Dedifferentiated amniotic fluid mesenchymal stem cell (primary cell): ENCODE data around the gene MED13.

Source experiments
- DNase-seq: peaks from one replicate; pipeline ENCODE4 v3.0.0-alpha.2; 2016; ENCODE audit errors: extremely low spot score

MED13 gene, protein sequence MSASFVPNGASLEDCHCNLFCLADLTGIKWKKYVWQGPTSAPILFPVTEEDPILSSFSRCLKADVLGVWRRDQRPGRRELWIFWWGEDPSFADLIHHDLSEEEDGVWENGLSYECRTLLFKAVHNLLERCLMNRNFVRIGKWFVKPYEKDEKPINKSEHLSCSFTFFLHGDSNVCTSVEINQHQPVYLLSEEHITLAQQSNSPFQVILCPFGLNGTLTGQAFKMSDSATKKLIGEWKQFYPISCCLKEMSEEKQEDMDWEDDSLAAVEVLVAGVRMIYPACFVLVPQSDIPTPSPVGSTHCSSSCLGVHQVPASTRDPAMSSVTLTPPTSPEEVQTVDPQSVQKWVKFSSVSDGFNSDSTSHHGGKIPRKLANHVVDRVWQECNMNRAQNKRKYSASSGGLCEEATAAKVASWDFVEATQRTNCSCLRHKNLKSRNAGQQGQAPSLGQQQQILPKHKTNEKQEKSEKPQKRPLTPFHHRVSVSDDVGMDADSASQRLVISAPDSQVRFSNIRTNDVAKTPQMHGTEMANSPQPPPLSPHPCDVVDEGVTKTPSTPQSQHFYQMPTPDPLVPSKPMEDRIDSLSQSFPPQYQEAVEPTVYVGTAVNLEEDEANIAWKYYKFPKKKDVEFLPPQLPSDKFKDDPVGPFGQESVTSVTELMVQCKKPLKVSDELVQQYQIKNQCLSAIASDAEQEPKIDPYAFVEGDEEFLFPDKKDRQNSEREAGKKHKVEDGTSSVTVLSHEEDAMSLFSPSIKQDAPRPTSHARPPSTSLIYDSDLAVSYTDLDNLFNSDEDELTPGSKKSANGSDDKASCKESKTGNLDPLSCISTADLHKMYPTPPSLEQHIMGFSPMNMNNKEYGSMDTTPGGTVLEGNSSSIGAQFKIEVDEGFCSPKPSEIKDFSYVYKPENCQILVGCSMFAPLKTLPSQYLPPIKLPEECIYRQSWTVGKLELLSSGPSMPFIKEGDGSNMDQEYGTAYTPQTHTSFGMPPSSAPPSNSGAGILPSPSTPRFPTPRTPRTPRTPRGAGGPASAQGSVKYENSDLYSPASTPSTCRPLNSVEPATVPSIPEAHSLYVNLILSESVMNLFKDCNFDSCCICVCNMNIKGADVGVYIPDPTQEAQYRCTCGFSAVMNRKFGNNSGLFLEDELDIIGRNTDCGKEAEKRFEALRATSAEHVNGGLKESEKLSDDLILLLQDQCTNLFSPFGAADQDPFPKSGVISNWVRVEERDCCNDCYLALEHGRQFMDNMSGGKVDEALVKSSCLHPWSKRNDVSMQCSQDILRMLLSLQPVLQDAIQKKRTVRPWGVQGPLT (N-terminal part only)

DNA sequence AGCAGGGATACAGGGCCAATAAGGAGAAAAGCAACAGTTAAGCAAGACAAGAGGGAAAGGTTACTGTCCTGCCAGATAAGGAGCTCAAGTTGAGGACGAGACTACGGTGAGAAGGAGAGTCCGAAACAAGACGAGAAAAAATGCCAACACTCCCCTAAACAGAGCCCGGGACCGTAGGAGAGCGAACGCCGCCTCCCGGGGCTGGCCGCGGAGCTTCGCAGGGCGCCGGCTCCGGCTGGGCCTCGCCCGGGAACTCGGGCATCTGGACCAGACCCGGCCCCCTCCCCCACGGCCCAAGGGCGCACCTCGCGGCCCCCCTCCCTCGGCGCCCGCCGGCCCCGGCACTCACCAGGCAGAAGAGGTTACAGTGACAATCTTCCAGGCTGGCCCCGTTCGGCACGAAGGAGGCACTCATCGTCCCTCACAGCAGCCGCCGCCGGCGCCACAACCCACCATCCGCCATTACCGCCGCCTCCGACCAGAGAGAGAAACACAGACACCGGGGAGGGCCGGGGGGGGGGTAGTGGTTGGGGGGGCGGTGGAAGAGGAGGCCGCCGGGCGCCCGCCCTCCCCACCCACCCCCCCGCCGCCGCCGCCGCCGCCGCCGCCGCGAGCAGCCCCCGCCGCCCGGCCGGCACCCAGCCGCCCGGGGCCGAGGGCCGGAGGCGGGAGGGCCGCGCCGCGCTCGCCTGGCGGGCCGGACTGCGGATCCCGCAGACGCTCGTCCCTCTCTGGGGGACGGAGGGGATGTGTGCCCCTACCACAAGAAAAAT, at the start of gene MED13:
Gene MED13 (minus strand): TSS at position 488 of the 773 bp plus-strand sequence. CDS start 73 bp downstream, at position 415.
- DNase-seq = peak; percentile 28

DNA sequence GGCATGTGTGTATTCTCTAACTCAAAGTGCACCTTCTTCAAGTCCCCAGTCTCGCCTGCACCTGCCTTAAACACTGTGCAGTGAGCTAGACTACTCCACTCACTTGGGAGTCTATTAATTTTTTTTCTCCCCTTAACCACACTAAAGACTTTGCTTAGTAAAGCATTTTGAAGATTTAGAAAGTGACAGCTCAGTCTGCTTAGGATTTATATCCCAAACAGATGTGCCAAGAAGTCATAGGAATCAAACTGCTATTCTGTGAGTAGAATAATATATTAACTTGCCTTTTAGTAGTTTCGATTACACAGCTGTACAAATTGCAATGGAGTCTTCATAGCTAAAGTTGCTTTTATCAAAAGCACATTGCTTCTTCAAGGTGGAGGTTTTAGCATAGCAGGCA, 47.2 kb upstream of the MED13 start:
- DNase-seq = no peak

GRCh38 chr17:62111562-62112171, 46.6 kb upstream of the MED13 start:
- DNase-seq = no peak

DNA sequence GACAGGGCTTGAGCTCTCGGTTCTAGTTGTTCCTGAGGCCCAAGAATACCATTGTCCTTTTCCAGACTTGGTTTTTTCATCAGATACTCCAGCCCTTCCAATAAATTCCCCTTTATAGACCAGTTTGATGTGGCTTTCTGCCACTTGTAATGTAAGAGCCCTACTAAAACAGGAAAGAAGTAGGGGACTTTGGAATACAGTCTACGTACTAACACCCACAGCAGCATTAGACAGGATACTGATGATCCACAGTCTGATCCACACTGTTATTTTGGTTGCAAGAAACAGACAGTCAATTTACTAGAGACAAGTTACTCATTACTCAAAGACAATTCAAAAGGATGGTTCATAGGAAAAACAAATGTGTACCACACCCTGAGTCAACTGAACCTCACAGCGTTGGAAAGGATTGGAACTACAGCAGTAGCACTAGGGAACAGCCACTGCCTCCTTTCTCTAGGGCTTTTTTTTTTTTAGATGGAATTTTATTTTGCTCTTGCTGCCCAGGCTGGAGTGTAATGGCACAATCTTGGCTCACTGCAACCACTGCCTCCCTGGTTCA, 45.9 kb upstream of the MED13 start:
- DNase-seq = no peak

GRCh38 chr17:62109924-62110323, 44.8 kb upstream of the MED13 start:
- no peak for DNase-seq

- peak; percentile 27 for DNase-seq
These were observed 44.4 kb upstream of the MED13 start for GRCh38 chr17:62109378-62109902.

GRCh38 chr17:62105861-62106260, 40.8 kb upstream of the MED13 start:
- no peak for DNase-seq

DNA sequence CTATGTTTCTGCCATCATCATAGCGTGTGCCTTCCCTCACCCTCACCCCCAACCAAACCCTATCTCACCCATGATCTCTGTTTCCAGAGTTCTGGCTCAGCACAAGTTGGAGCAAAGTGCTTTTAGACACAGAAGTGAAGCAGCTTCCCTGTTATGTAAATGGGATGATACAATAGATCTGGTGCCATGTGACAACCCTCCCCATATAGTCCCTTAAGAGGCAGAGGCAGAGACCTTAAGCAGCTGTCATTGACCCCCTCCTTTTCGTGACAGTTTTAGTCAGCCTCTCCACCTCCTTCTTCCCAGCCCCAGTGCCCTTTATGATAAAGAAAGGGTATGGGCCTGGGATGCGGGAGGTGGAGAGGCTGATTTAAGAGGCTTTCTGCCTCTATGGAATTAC, 40.3 kb upstream of the MED13 start:
- DNase-seq = no peak

DNA sequence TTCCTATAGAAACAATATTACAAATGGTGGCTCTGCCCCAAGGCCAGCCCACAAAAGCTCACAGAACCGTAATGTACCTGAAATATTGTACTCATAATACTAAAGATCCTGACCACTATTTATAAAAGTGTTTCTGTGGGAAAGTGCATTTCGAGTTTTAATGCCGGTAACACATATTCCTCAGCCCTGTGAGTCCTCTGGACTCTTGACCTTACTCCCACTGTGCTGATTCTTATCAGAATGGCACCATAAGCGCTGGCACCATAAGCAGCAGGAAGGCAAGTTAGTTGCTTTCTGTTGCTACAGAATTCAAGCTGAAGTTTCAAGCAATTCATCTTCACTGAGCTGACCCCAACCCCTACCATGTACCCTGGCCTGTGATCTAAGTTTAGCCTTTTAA, 36.4 kb upstream of the MED13 start:
- DNase-seq = no peak

DNA sequence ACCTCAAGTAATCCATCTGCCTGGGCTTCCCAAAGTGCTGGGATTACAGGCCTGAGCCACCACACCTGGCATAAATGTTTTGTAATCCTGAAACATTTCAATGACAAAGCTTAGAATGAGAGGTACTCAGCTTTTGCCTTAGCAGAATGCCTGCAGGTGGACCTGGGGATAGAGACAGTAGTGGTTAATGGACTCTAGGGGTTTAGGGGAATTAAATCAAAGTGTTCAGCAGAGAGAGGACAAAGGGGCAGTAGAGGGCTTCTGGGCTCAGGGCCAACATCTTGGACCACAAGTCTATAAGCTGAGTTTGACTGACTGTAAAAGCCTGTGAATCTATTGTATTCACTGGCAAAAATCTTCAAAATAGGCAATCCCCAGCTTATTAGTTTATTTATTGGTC, 36.0 kb upstream of the MED13 start:
- DNase-seq = no peak

- no peak for DNase-seq
These were observed 35.0 kb upstream of the MED13 start for GRCh38 chr17:62100055-62100454.

DNA sequence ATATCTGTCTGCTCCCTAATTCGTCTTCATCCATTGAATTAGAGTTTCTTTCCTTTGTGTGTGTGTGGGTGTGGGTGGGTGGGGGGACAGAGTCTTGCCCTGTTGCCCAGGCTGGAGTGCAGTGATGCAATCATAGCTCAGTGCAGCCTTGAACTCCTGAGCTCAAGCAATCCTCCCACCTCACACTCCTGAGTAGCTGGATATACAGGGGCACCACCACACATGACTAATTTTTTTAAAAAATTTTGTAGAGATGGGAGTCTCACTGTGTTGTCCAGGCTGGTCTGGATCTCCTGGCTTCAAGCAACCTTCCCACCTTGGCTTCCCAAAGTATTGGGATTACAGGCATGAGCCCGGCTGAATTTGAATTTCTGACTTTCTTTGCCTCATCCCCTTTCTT, 34.5 kb upstream of the MED13 start:
- no peak for DNase-seq

DNA sequence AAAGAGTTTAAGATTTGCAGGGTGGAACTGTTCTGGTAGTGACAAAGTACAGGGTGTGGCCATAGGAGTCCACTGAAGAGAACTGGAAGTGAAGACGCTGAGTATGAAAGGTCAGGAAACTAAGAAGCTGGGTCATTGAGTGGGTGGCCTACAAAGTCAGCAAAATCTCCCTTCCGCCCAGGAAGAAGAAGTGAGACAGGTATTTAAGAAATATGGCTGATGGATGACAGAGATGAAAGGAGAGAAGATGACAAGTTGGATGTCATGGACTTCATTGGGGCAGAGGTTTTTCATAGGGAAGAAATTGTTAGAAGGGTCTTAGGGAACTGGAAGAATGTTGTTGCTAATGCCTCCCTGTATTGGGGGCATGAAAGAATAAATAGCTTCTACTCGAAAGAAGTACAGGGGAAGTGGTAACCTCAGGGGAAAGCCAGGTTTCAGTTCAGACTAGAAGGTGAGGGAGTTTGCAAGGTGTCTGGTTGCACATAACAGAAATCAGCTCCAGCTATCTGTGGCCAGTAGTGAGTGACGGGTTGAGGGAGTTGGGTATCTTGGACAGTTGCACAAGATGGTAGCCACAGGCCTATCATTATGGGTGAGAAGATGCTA, 33.6 kb upstream of the MED13 start:
- DNase-seq = no peak

DNA sequence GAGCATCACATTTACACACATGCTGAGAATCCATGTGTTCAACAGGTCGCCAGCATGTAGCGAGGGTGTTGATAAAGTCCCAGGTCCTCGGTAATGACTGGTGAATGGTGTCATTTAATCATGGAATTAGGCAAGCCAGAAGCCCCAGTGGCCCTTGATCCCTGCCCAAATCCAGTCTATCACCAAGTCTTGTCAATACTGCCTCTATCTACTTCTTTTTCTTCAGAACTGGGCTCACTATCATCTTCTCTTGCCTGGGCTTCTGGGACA, 31.3 kb upstream of the MED13 start:
- DNase-seq = no peak

DNA sequence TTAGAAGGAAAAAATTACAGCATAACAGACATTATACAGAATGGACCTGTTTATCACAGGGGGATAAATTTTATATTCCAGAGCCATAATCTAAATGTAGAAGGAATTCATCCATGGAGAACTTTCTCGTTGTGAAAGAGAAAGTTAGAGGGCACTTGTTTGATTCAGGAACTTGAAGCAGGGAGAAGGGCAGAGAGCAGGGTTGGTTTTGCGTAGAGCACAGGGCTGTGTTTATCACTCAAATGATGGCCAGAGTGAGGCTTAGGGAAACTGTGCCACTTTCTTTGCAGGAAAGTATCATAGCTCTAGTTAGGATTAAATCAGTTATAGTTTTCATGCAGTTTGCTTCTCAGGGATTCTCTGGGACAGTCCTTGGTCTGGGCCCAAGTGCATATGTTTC, 29.1 kb upstream of the MED13 start:
- no peak for DNase-seq

GRCh38 chr17:62093188-62094155, 28.4 kb upstream of the MED13 start:
- peak; percentile 42 for DNase-seq

- DNase-seq = no peak
These were observed 27.7 kb upstream of the MED13 start for GRCh38 chr17:62092784-62093183.

- DNase-seq = no peak
These were observed 26.7 kb upstream of the MED13 start for GRCh38 chr17:62091804-62092203.

- DNase-seq = no peak
These were observed 25.8 kb upstream of the MED13 start for GRCh38 chr17:62090868-62091267.
